ENCODE results near the gene SLC24A5. TPM values are rescaled to one million over a fixed set of nuclear protein-coding genes. Genes with fewer than 3 reads are reported as not detected.

SLC24A5 gene
- total RNA-seq, 2 experiments from 2014 or later, result not detected

DNA sequence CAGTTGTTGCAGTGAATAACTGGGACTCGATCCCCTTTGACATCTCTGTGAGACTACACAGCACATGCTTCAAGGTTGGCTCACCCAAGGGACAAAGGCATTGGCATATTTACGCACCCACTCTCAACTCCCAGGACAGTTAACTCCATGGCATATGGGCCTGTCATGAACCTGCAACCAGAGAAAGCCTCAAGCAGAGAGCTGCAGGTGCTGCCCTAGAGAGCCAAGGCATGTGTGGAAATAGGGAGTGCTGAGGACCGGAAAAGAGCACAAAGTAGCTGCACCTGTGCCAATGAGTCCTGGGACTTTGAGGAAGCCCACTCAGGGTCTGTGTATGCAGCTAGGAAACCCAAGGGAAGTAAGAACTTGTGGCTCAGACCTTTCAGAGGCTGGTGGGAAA is 32.9 kb upstream of the SLC24A5 start:
- TF ChIP-seq, protein P1, sequence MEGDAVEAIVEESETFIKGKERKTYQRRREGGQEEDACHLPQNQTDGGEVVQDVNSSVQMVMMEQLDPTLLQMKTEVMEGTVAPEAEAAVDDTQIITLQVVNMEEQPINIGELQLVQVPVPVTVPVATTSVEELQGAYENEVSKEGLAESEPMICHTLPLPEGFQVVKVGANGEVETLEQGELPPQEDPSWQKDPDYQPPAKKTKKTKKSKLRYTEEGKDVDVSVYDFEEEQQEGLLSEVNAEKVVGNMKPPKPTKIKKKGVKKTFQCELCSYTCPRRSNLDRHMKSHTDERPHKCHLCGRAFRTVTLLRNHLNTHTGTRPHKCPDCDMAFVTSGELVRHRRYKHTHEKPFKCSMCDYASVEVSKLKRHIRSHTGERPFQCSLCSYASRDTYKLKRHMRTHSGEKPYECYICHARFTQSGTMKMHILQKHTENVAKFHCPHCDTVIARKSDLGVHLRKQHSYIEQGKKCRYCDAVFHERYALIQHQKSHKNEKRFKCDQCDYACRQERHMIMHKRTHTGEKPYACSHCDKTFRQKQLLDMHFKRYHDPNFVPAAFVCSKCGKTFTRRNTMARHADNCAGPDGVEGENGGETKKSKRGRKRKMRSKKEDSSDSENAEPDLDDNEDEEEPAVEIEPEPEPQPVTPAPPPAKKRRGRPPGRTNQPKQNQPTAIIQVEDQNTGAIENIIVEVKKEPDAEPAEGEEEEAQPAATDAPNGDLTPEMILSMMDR (conservative IDR thresholded peaks at IDR 0.05; ENCODE audit: low read length), result no peak
- no peak for TF ChIP-seq EZH2phosphoT487 (IDR thresholded peaks at IDR 0.05; ENCODE audit: borderline replicate concordance, low read depth, low read length)
- no peaks in the 10 kb centered on the region for H3K9me3 ChIP-seq (ENCODE audit: low read length)
- no peak overlapping the region for H3K4me3 ChIP-seq (ENCODE audit: low read depth, low read length, poor library complexity, severe bottlenecking)
- ChIA-PET CTCF (ENCODE audit: unreplicated experiment) (no interaction called here), POLR2A (no interaction called here)
- no peaks in the 10 kb centered on the region for H3K4me1 ChIP-seq (ENCODE audit: insufficient read depth, low read length, poor library complexity, severe bottlenecking)
- DNase-seq (ENCODE audit: low spot score), result no peak
- H3K36me3 ChIP-seq (ENCODE audit: insufficient read depth, low read length), result no peaks in the 10 kb centered on the region
- H4K20me1 ChIP-seq (ENCODE audit: insufficient read depth, low read length), result no peaks in the 10 kb centered on the region
- H2AFZ ChIP-seq (ENCODE audit: low read length), result no peak overlapping the region
- no TSS peak for BruUV-seq (replicated peaks)
- intact Hi-C loops (cut with micrococcal nuclease; ENCODE audit: unreplicated experiment), result no loop called here
- no peak overlapping the region for H3K4me2 ChIP-seq (ENCODE audit: low read length)
- H3K9me2 ChIP-seq (ENCODE audit: insufficient read depth, low read length), result no peaks in the 10 kb centered on the region
- no peak overlapping the region for H3K27ac ChIP-seq (ENCODE audit: low read depth, low read length, poor library complexity, severe bottlenecking)
- no peaks in the 10 kb centered on the region for H3K79me2 ChIP-seq (ENCODE audit: insufficient read depth, low read depth, low read length)

DNA sequence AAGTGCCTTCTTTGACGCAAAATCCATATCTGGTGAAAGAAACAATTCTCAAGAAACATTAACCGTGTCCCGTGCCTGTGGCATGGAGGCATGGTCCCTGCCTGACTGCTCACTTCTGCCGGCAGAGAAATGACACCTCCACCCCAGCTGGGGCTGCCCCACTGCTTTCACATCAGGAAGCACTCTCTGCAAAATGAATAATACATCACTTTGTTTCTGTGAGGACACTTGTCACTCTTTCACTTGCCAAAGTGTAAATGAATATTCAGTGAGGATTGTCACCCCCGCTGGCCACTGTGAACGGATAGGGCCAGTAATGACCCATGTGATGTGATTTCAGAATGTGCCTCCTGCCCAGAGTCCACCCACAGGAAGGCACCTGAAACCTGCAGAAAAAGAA is 31.1 kb upstream of the SLC24A5 start:
- Histone ChIP-seq H3K4me1 (ENCODE audit: insufficient read depth, low read length, poor library complexity, severe bottlenecking) (no peaks in the 10 kb centered on the region), H3K9me2 (ENCODE audit: insufficient read depth, low read length) (no peaks in the 10 kb centered on the region), H2AFZ (ENCODE audit: low read length) (no peak overlapping the region), H3K36me3 (ENCODE audit: insufficient read depth, low read length) (no peaks in the 10 kb centered on the region), H3K4me2 (ENCODE audit: low read length) (no peak overlapping the region), H3K27ac (ENCODE audit: low read depth, low read length, poor library complexity, severe bottlenecking) (no peak overlapping the region), H3K9me3 (ENCODE audit: low read length) (no peaks in the 10 kb centered on the region), H3K79me2 (ENCODE audit: insufficient read depth, low read depth, low read length) (no peaks in the 10 kb centered on the region), H3K4me3 (ENCODE audit: low read depth, low read length, poor library complexity, severe bottlenecking) (no peak overlapping the region), H4K20me1 (ENCODE audit: insufficient read depth, low read length) (no peaks in the 10 kb centered on the region)
- BruUV-seq (replicated peaks), result no TSS peak
- ChIA-PET CTCF (ENCODE audit: unreplicated experiment) (no interaction called here), POLR2A (no interaction called here)
- intact Hi-C loops (cut with micrococcal nuclease; ENCODE audit: unreplicated experiment), result no loop called here
- TF ChIP-seq EZH2phosphoT487 (IDR thresholded peaks at IDR 0.05; ENCODE audit: borderline replicate concordance, low read depth, low read length), result no peak
- TF ChIP-seq, protein P1 (conservative IDR thresholded peaks at IDR 0.05; ENCODE audit: low read length), result no peak
- no peak for DNase-seq (ENCODE audit: low spot score)

DNA sequence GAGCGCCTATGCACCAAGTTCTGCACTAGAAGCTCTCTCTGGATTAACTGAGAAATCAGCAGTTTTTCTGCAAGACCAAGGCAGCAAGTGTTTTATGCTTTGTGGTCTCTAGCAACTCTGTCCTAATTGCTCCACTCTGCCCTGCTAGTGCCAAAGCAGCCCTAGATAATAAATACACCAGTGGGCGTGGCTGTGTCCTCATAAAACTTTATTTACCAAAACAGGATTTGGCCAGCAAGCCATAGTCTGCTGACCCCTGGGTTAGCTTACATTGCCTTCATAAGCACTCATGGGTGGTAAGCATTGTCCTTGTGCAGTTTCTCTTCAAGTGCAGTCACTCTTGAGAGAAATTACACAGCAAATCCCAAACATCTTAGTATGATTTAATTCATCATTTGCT is 30.7 kb upstream of the SLC24A5 start:
- intact Hi-C loops (cut with micrococcal nuclease; ENCODE audit: unreplicated experiment), result no loop called here
- TF ChIP-seq, protein P1 (conservative IDR thresholded peaks at IDR 0.05; ENCODE audit: low read length), result no peak
- no peak for TF ChIP-seq EZH2phosphoT487 (IDR thresholded peaks at IDR 0.05; ENCODE audit: borderline replicate concordance, low read depth, low read length)

More for the DNA sequence above, 30.7 kb upstream of the SLC24A5 start:
- ChIA-PET CTCF (ENCODE audit: unreplicated experiment) (no interaction called here), POLR2A (no interaction called here)
- Histone ChIP-seq H3K79me2 (ENCODE audit: insufficient read depth, low read depth, low read length) (no peaks in the 10 kb centered on the region), H3K4me1 (ENCODE audit: insufficient read depth, low read length, poor library complexity, severe bottlenecking) (no peaks in the 10 kb centered on the region), H2AFZ (ENCODE audit: low read length) (no peak overlapping the region), H3K4me3 (ENCODE audit: low read depth, low read length, poor library complexity, severe bottlenecking) (no peak overlapping the region), H3K36me3 (ENCODE audit: insufficient read depth, low read length) (no peaks in the 10 kb centered on the region), H3K9me3 (ENCODE audit: low read length) (no peaks in the 10 kb centered on the region), H3K9me2 (ENCODE audit: insufficient read depth, low read length) (no peaks in the 10 kb centered on the region), H3K4me2 (ENCODE audit: low read length) (no peak overlapping the region), H3K27ac (ENCODE audit: low read depth, low read length, poor library complexity, severe bottlenecking) (no peak overlapping the region), H4K20me1 (ENCODE audit: insufficient read depth, low read length) (no peaks in the 10 kb centered on the region)
- DNase-seq (ENCODE audit: low spot score), result no peak
- BruUV-seq (replicated peaks), result no TSS peak

Data from OCI-LY7 (cell line).